ENCODE data around the gene NPM3.

DNA sequence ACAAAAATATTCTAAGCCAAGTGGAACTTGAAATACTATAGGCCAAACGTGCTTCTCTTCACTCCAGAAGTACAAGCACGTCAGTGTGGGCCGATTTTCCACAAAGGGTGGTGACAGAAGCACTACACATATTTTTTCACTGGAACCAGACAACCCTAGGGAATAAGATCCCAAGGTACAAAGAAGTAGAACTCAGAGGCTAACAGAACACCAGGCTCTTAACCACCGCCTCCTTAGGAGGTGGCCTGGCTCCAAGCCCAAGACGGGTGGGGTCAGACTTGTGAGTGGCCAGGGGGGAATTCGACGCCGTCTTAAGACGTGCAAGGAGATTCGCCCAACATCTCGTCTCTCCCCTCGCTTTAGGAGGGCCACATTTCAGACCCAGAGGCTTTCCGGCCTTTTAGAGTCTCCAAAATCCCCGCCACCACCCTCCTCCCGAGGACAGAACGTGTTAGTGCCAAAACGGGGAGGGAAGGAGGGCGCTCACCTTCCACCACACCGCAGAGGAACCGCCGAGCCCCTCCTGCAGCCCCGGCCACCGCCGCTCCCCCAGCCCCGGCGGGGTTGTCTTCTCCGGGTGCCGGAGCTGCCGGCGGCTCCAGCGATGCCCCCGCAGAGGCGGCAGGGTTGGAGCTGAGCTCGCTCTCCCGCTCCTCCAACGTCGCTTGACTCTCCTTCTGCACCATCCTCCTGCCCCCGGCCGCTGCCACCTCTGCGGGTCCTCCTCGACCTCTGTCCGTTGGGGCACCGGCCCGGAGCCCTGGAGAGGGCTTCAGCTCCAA lies 34.3 kb upstream of the NPM3 start:
- TF ChIP-seq, protein P1, sequence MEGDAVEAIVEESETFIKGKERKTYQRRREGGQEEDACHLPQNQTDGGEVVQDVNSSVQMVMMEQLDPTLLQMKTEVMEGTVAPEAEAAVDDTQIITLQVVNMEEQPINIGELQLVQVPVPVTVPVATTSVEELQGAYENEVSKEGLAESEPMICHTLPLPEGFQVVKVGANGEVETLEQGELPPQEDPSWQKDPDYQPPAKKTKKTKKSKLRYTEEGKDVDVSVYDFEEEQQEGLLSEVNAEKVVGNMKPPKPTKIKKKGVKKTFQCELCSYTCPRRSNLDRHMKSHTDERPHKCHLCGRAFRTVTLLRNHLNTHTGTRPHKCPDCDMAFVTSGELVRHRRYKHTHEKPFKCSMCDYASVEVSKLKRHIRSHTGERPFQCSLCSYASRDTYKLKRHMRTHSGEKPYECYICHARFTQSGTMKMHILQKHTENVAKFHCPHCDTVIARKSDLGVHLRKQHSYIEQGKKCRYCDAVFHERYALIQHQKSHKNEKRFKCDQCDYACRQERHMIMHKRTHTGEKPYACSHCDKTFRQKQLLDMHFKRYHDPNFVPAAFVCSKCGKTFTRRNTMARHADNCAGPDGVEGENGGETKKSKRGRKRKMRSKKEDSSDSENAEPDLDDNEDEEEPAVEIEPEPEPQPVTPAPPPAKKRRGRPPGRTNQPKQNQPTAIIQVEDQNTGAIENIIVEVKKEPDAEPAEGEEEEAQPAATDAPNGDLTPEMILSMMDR (IDR thresholded peaks at IDR 0.05 in 4 of 5, conservative IDR thresholded peaks at IDR 0.05 in 1 of 5): no peak
- peak; percentile 22 to 30 for TF ChIP-seq POLR2A (IDR thresholded peaks at IDR 0.05)

All from gastrocnemius medialis (tissue), 4 donors.